GM18519 (cell line): Measurements from ENCODE around the gene LMCD1.

Source experiments
- ATAC-seq: cut with Tn5 transposase; IDR thresholded peaks from one replicate; pipeline ENCODE4 v1.9.1; 2021; ENCODE audit warnings: mild to moderate bottlenecking, moderate library complexity; ENCODE audit not compliant: unreplicated experiment, low FRiP score

LMCD1 gene

DNA sequence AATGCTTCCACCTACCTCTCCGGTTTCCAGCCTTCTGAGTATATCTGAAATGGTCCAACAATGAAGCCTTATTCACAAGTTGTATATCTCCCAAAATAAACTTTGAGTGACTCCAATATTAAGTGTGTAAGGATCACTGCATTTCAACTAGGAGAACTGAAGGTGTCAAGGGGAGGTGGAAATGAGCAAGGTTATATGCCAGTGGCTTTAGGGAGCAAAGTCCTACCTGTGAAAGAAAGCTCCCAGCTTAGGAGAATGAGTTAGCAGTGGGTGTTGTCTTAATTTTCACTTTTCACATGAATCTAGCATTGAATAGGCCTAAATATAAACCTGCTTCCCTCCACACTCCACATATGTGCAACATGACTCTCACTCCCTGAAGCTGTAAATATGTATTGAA is 29.0 kb downstream of the LMCD1 start:
- ATAC-seq, result no peak

DNA sequence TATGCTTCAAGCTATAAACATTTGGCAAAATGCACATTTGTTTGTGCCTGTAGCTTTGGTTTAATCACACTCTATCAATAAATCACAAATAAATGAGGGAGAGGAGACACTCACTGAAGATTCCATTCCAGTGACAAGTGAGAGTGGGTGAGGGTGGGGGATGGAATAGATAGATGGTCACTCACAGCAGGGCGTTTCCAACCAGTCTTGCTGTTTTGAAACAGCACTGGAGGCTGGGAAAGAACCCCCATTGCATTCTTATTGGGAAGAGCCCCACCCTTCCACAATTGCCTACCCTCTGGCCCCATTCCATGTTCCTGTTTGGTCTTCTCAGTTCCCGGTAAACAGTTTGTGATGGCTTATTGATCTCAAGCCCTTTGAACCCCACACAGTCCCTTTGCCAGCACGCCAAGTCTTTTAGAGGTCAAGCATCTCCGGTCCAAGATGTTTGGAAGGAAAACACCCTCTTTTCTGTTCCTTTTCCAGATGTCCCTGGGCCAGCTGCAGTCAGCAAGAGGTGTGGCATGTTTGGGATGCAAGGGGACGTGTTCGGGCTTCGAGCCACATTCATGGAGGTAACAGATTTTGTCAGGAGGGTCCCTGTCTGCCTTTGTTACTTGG is 30.7 kb downstream of the LMCD1 start:
- no peak for ATAC-seq

DNA sequence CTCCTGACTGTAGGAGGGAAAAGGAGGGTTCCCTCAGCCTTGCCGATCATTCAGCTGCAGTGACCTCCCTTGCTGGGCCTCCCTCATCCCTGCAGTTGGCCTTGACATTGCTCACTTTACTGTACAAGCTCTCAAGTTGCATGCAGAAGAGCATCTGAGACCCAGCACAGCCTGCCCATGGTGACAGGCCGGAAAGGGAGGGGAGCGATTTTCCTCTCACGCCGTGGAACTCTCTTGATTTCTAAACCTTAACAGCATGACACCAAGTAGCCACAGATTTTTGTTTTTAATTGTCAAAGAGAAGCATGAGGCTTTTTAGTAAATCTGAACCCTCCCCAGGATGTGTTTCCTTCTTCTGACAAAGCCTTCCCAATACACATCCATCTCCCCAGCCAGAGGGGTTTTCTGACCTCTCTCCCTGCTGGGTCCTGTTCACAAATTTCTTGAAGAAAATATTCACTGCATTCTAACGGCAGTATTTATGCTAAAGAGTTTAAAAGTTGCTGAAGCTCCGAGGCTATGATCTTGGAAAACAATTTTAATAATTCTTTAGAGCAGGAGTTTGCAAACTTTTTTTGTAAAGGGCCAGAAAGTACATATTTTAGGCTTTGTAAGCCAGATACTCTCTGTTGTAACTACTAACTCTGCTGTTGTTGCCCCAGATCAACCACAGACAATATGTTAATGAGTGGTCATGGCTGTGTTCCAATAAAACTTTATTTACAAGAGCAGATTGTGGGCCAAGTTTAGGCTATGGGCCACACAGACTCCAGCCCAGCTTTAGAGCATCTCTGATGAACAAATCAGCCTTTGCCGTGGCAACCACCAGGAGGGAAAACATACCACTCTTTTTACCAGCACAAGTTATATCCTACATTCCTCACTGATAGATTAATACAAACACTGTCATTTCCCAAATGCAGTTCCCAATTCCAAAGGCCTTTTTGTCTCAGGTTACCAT is 34.8 kb downstream of the LMCD1 start:
- no peak for ATAC-seq

GRCh38 chr3:8537440-8537839 is 35.8 kb downstream of the LMCD1 start:
- ATAC-seq, result no peak

- ATAC-seq, result no peak
Measured at GRCh38 chr3:8538223-8538622, 36.6 kb downstream of the LMCD1 start.

GRCh38 chr3:8538913-8539312 is 37.3 kb downstream of the LMCD1 start:
- ATAC-seq, result no peak

- no peak for ATAC-seq
Measured at GRCh38 chr3:8539419-8539818, 37.8 kb downstream of the LMCD1 start.

- ATAC-seq, result no peak
Measured at GRCh38 chr3:8540456-8540855, 38.8 kb downstream of the LMCD1 start.

GRCh38 chr3:8541486-8541885 is 39.9 kb downstream of the LMCD1 start:
- ATAC-seq, result no peak

GRCh38 chr3:8542190-8543135 is 40.8 kb downstream of the LMCD1 start:
- ATAC-seq, result no peak

- ATAC-seq, result no peak
Measured at GRCh38 chr3:8546609-8547008, 45.0 kb downstream of the LMCD1 start.

DNA sequence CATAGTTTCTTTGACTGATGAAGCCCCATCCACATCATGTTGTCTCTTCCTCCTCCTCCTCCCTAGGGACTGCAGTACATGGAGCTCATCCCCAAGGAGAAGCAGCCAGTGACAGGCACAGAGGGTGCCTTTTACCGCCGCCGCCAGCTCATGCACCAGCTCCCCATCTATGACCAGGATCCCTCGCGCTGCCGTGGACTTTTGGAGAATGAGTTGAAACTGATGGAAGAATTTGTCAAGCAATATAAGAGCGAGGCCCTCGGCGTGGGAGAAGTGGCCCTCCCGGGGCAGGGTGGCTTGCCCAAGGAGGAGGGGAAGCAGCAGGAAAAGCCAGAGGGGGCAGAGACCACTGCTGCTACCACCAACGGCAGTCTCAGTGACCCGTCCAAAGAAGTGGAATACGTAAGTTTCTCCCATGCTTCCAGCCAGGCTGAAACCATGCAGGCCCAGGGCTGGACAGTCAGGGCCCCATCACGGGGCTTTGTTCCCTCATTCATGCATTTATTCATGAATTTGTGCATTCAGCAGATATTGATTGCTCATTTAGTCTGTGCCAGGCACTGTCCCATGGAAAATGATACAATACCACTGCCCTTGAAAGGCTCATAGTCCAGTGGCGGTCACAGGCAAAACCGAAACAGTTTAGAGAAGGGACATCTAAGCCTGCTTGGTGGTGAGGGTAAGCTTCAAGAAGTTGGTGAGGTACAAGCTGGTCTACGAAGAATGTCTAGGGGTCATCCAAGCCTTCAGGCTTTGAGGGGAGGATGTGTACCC is 47.1 kb downstream of the LMCD1 start:
- ATAC-seq, result no peak

DNA sequence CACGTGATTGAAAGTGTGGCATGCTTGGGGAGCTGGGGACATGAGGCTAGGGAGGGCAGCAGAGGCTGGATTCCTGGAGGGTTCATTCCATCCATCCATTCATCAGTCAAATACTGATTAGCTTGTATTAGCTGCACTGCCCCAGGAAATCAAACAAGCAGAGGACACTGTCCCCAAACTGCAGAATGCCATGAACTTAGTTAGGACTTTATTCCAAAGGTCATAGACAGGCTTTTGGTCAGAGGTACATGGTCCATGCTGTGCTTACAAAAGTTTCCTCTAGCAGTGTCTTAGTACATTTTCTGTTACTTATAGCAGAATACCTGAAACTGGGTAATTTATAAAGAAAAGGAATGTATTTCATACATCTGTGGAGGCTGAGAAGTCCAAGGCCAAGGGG is 47.7 kb downstream of the LMCD1 start:
- ATAC-seq, result no peak

GRCh38 chr3:8550611-8551010 is 49.0 kb downstream of the LMCD1 start:
- ATAC-seq, result no peak

GRCh38 chr3:8552223-8552762 is 50.7 kb downstream of the LMCD1 start:
- ATAC-seq, result no peak

GRCh38 chr3:8553405-8553804 is 51.8 kb downstream of the LMCD1 start:
- no peak for ATAC-seq

DNA sequence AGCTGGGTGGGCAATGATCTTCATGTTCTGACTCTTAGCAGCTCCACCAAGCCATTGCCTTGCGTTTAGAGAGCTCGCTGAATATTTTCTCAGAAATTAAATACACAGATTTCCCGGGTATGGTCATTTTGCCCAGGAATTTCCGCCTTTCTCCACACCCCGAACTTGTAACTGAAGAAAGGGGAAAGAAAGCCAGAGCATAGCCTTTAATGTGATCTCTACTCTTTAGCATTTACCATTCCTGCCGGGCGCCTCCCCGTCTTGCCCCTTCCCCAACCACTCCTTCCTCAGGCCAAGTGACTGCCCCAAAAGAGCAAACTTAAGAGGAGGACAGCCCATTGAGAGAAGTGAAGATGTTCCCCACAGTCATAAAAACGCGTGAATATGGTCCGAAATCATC is 53.1 kb downstream of the LMCD1 start:
- no peak for ATAC-seq

DNA sequence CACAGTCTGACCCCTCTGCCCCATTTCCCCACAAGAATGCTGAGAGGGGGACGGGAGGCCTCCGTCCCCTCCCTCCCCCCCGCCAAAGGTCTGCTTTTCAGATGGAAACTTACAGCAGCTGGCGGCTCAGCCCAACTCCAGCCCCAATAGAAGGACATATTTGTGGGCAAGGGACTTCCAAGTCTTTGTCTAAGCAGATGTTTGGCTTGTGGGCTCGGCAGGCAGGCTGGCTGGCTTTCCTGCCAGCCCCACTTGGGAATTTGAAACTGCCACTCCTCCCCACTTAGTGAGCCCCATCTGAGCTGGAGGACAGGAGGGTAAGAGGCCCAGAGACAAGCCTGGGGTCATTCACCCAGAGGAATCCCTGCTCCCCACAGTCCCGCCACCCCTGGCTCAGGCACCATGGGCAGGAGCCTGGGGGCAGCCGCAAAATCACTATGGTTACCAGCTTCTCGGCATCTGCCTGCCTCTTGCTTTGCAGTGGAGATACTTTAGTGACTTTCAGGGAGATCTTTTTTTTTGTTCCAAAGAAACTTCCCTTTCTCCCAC is 53.6 kb downstream of the LMCD1 start:
- ATAC-seq, result no peak

DNA sequence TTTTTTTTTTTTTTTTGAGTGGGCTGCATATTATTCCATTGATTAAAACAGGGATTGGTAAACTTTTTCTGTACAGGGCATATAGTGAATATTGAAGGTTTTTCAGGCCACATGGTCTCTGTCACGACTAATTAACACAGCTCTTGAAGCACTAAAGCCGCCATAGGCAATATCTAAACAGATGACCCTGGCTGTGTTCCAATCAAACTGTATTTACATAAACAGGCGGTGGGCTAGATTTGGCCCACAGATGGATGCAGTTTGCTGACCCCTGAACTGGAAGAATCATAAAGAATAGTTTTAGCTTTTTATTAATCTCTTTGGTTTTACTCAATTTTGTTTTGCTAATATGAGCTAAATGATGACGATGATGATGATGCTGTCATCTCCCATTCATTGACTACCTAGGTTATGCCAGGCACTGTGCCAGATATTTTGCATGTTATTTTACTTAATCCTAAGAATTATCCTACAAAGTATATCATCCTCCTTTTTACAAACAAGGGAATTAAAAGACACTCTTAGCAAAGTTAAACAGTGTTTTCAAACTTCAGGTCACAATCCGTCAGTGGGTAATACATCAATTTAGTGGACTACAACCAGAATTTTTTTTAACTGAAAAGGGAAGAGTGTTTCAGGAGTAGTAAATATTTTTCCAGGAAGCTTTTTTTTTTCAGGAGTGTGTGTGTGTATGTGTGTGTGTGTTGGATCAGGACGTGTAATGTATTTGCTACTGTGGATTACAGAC is 54.3 kb downstream of the LMCD1 start:
- no peak for ATAC-seq
